Hepatocyte (in vitro differentiated cells): Measurements from ENCODE around the gene LDLRAD4.

Experiments used
- CTCF ChIP-seq: fragments of 200-600 bp; sonication (generic); IDR thresholded peaks from 2 replicates; pipeline ENCODE4 v1.5.1; 2016; ENCODE audit warnings: antibody characterized with exemption, mild to moderate bottlenecking; ENCODE audit not compliant: poor library complexity
- EZH2 ChIP-seq: fragments of 200-600 bp; sonication (generic); IDR thresholded peaks from 2 replicates; pipeline ENCODE4 v1.6.1; 2016; ENCODE audit warnings: antibody characterized with exemption, mild to moderate bottlenecking, borderline replicate concordance
- EZH2phosphoT487 ChIP-seq: fragments of 200-600 bp; sonication (generic); IDR thresholded peaks from one replicate; pipeline ENCODE4 v1.6.1; 2018; ENCODE audit warnings: antibody characterized with exemption, mild to moderate bottlenecking, low read depth, moderate library complexity; ENCODE audit not compliant: unreplicated experiment, severe bottlenecking

- TF ChIP-seq EZH2 (no peak), CTCF (no peak), EZH2phosphoT487 (no peak)
Observed at GRCh38 chr18:13294309-13294708, 75.7 kb downstream of the LDLRAD4 start.
